Medulla oblongata (tissue), 1 donor: ENCODE data around the gene DYDC2.

Source experiments
- DNase-seq: peaks from one replicate; pipeline ENCODE4 v3.0.0-alpha.2; 2015; ENCODE audit errors: extremely low spot score

Gene DYDC2, protein sequence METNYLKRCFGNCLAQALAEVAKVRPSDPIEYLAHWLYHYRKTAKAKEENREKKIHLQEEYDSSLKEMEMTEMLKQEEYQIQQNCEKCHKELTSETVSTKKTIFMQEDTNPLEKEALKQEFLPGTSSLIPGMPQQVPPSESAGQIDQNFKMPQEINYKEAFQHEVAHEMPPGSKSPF

DNA sequence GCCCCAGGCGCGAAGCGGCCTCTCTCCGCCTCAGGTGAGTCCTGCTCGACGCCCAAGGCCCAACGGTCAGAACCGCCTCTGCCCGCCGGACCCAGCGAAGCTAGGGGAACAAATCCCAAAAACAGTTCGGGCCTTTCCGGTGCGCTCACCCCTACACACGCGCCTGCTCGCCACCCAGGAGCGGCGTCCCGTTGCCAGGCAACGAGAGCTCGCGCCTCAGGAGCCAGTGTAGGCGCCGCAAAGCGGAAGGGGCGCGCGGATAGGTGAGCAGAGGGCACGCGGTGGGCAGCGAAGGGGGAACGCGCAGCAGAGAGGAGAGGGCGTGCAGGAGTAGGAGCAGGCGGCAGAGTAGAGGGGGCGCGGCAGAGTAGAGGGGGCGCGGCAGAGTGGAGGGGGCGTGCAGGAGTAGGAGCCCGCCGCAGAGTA is at the start of gene DYDC2, which contains the start of gene DYDC1:
DYDC2 (plus strand) TSS at position 219 of the 426 bp plus-strand sequence. CDS start 5,663 bp downstream, outside the sequence.
DYDC1 (minus strand) TSS at position 193 of the 426 bp plus-strand sequence. CDS start 4,154 bp downstream, outside the sequence.
- no peak for DNase-seq

DNA sequence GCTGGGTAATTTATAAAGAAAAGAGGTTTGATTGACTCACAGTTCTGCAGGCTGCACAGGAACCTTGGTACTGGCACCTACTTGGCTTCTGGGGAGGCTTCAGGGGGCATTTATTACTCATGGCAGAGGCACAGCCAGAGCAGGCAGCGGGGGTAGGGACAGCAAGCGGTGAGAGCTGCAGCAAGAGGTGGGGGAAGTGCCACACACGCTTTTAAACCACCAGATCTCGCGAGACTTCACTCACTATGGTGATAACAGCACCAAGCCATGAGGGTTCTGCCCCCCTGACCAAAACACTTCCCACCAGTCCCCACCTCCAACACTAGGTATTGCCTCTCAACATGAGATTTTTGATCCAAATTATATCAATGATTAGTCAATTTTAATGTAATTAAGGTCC is 43.1 kb upstream of the DYDC2 start:
- DNase-seq = no peak

DNA sequence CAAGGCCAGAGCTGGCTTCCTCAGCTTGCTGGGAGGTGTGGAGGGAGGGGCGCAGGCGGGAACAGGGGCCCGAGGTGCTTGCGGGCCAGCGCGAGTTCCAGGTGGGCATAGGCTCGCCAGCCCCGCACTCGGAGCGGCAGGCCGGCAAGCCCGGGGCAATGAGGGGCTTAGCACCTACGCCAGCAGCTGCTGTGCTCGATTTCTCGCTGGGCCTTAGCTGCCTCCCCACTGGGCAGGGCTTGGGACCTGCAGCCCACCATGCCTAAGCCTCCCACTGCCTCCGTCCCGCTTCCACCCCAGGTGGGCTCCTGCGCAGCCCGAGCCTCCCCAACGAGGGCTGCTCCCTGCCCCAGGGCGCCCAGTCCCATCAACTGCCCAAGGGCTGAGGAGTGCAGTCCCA is 41.2 kb upstream of the DYDC2 start:
- DNase-seq = no peak

DNA sequence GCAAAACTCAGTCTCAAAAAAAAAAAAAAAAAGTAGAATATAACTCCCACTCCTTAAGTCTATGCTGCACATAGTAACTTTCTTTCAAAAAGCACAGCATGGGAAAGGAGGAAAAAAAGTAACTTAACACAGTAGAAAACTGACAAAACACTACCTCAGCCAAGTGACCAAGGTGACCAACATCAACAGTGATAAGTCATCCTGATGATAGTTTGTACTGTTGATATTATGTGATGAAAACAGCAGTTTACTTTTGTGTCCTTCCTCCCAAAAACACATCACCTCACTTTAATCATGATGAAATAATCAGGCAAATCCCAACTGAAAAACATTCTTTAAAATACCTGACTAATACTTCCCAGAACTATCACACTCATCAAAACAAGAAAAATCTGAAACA is 37.8 kb upstream of the DYDC2 start:
- DNase-seq = no peak

DNA sequence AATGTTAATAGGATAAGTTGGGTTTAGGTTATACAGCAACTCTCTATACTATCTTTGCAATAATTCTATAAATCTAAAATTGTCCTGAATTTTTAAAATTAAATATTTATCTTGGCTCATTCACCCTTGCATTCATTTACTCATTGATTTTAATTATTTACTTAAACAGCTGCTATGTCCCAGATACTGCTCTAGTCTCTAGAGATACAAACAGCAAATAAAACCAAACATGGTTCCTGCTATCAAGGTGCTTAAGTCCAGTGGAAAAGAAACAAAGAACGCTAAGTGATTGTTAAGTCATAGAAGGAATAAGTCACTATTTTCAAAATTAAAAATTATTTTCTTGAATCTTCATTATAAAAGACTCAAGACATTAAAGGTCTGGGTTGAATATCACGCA is 37.3 kb upstream of the DYDC2 start:
- DNase-seq = no peak

DNA sequence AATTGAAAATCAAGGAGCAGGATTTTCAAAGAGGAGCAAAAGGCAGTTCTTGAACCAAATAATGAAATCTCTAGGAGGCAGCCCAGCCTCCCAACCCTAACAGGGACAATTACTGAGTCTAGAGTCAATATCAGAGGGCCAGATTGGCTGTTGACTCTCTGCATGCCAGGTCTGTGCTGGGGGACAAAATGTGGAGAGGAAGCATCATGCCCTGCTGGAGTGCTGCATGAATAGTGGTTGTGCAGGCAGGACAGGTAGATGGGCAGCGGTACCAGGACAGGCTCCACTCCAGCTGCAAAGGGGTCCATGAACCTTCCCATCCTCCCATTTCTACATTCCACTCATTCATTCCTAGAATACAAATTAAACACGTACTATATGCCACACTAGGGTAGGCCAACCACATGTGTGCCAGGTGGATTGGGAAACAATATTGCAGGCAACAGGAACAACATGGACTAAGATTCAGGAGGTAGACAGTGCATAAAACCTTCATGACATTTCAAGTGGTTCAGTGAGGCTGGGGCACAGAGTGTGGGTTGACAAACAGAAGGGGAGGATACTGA is 36.8 kb upstream of the DYDC2 start:
- no peak for DNase-seq

DNA sequence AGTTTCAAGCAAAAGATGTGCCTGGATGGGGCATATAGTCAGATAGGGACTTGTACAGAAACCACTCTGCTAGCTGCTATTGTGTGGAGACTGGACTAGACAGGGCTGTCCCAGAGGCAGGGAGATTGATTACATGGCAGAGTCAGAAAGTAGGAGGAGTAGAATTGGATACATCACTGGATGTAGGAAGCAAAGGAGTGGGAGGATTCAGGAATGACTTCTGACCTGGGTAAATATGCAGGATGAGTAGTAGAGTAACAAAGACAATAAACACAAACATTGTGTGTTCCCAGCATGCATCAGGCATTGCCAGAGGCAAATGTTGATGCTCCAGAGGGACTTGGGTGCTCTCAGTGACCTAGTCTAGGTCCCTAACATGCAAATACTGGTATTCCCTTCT is 36.2 kb upstream of the DYDC2 start:
- no peak for DNase-seq

DNA sequence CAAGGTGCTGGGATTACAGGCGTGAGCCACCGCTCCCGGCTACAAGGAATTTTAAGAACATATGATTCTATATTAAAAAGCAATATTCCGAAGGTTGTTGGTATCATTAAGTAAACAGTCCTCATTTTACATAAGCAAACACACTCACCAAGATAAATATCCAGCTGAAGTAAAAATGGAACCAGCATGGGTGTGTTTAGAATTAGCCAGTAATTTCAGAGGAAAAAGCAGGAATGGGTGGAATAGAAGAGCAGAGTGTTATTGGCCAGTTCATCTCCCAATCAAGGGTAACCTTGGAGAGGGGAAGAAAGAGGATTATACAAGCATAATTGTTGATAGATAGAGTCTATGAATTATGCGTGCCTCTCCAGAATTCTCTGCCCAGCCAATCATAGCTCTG is 35.4 kb upstream of the DYDC2 start:
- DNase-seq = no peak

DNA sequence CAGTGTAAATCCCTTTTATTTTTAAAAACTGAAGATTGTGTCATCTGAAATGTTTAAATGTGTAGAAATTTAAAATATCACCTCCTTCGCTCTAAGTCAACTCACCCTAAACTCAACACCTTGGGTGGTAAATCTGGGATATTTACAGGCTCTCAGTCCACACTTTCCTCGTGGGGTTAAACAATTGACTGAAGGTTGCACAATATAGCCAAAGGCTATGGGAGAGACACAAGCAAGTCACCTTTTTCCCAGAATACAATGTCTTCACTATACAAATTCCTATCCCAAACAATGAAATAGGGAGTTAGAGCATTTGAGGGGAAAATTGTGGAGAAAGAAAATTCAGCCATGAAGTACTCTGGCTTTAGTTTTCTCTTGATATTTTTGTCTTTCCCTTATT is 34.4 kb upstream of the DYDC2 start:
- no peak for DNase-seq

DNA sequence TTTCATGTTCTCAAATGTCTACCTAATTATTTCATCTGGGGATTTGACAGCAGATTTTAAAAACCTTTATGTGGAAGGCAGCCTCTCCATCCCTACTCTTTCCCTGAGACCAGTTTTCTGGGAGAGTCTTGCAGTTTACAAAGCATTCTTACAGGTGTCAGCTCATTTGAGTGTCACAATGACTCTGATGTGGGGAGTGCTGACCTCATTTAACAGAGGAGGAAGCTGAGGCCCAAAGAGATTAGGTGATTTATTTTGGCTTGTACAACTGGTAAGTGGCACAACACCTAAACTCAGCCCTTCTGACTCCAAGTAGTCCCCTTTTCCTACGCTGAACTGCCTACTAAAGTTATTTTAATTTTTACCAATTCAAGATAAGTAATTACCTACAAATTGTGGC is 33.9 kb upstream of the DYDC2 start:
- DNase-seq = no peak

DNA sequence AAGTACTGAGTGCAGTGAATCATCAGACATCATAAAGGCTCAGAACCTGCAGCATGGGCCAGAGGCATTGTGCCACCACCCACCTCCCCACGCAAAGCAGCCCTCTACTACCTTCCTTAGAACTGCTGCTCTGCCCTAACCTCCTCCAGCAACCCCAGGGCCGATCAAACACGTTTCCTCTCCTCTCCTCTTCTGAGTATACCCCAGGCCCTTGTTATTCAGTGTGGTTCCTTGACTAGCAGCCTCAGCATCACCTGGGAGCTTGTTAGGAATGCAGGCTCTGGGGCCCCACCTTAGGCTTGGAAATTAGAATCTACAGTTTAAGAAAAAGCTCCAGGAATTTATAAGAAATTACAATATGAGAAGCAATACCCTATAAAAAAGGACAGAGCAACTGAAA is 33.3 kb upstream of the DYDC2 start:
- no peak for DNase-seq

DNA sequence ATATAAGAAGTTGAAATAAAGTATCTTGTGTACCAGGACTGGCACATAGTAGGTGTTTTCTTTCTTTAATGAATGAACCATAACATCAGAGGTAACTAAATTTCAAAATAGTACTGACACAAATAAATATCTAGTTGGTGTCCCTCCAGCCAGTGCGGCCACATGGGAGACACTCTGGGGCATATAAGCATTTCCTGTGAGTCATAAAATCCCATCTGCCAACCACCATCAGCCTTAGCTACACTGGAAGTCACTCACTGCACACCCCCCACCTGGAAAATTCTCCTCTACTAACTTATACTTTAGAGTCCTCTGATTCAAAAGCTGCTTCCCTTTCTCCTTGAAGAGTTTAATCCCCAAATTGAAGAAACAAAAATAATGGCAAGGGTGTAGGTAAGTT is 32.5 kb upstream of the DYDC2 start:
- DNase-seq = no peak

DNA sequence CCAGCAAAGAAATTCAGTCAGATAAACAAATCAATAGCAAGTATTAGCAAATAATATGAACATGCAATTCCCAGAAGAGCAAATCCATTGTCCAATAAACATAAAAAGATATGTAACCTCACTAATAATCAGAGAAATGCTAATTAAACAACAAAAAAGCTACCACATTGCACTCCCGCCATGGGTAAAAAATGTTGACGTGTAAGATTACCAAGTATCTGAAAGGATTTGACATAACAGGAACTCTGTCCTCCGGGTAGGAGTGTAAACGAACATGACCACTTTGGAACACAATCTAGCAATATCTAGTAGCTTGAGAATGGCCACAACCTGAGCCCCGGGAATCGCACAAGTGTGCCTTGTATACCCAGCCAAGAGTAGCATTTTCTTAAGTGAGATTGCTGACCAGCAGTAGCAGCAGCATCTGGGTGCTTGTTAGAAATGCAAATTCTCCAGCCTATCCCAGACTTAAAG is 31.7 kb upstream of the DYDC2 start:
- no peak for DNase-seq

DNA sequence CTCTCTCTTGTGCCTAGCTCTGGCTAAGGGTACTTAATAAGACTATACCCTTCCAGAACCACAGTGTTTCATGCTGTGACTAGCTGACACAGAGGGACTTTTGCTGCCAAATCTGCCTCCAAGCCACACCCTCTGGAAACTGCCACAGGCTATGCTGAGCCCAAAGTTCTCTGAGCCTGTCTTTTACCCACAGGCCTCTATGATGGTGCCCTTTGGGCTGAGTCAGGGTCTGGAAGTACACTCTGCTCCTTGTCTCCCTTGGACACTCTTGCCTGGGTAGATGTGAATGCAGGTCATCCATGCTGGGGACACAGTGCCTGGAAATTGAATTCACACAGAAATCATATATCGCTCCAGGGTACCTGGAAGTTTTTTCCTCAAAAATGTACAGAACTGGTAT is 22.6 kb upstream of the DYDC2 start:
- no peak for DNase-seq

DNA sequence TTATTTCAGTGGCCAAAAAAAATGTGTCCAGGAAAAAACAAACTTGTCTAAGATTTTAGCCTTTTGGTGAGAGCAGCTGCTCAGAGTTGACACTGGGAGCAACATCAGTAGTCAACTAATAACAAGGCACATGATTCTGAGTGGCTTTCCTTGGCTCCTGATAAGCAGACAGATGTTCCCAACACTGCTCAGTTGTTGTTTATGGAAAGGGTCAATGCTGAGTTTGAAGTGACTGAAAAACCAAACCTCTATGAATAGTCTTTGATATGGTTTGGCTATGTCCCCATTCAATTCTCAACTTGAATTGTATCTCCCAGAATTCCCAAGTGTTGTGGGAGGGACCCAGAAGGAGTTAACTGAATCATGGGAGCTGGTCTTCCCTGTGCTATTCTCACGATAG is 12.3 kb upstream of the DYDC2 start:
- no peak for DNase-seq

DNA sequence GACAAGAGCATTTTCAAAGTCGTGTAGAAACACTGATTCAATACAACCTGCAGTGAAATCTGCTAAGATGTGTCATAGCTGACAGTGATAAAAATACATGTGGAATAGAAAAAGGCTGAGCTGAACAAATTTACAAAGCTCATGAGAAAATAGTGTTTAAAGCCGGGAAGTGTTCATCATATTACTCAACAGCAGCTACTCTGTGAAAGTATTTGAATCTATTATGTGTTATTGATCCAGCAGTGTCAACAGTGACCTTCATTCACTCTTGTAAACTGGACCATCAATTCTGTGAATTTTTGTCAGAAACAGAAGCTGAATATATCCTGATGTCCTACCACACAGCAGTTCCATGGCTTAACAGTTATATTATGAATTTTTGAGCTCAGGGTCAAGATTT is 11.7 kb upstream of the DYDC2 start:
- no peak for DNase-seq

DNA sequence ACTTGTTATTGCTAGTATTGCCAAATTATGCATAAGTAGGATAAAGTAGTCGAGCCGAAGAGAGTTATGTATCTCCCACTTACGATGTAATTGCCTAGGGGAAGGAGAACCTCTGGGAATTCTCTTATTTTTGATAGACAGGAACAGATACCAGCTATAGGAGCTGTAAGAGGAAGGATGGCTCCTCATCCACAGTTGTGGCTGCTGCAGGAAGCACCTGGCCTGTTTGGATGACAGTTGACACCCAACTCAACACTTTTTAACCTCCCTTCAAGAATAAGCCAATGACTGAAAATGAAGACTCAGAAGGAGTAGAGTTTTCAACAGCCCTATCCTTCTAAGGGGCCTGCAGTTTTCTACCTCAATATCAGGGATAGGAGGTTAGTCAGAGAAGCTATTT is 6.3 kb upstream of the DYDC2 start:
- DNase-seq = no peak

DNA sequence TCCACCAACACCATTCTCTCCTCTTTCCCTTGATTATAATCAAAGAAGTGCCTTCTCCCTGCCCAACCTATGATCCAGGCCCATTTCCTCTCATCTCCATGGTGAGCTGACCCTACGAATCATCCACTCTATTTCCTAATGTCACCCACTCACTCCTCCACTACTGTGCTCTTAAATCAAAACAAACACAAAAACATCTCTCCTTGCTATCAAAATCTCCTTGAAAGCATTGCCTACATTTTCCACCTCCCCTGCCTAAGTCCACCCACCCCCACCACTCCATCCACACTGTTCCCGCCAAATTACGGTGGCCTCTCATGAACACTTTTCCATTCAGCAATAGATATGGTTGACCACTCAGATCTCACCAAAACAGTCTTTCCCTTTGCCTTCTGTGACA is 5.4 kb upstream of the DYDC2 start:
- DNase-seq = no peak

DNA sequence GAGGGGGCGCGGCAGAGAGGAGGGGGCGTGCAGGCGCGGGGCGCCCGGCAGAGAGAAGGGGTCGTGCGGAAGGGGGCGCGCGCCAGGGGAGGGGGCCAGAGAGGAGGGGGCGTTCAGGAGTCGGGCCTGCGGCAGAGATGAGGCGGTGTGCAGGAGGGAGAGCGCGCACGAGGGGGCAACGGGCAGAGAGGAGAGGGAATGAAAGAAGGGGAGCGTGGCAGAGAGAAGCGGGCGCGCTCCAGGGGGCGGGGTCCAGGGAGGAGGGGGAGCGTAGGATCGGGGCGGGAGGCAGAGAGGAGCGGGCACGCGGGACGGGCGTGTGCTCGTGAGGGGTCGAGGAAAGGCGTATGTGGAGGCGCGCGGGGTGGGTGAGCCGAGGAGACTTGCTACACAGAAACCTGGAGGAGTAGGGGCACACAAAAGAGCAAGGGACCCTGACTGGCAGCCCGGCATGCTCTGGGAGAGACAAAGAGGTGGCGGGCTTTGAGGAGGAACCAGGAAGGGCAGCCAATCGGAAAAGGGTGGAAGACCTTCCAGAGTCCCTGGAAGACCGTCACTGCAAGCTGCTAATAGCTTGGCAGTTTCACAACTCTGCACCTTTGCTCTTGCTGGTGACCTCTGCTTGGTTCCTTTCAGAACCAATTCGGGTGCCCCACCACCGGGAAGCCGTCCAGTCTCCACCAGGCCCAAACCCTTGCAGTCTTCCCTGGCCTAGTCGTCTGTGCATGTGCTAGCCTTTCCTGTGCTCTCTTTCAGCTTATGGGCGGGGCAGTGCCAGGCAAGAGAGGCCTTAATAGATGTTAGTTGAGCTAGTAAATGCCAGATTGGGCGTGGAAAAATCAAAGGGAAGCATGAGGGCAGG is 639 bp downstream of the DYDC2 start:
- no peak for DNase-seq

DNA sequence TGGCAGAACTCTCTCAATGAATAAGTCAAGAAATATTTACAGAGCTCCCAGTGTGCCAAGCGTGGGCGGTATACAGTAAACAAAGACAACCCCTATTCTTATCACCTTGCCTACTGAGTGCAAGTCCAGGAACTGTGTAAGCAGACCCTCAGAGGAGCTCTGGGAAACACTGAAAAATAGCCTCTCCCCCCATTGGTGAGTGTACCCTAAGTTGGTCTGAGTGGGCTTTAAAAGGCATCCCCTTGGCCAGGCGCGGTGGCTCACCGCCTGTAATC is 1.2 kb downstream of the DYDC2 start:
- no peak for DNase-seq

DNA sequence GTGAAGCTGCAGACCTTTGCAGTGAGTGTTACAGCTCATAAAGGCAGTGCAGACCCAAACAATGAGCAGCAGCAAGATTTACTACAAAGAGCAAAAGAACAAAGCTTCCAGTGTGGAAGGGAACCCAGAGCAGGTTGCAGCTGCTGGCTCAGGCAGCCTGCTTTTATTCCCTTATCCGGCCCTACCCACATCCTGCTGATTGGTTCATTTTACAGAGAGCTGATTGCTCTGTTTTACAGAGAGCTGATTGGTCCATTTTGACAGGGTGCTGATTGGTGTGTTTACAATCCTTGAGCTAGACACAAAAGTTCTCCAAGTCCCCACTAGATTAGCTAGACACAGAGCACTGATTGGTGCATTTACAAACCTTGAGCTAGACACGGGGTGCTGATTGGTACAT is 2.3 kb downstream of the DYDC2 start:
- peak; percentile 10 for DNase-seq

DNA sequence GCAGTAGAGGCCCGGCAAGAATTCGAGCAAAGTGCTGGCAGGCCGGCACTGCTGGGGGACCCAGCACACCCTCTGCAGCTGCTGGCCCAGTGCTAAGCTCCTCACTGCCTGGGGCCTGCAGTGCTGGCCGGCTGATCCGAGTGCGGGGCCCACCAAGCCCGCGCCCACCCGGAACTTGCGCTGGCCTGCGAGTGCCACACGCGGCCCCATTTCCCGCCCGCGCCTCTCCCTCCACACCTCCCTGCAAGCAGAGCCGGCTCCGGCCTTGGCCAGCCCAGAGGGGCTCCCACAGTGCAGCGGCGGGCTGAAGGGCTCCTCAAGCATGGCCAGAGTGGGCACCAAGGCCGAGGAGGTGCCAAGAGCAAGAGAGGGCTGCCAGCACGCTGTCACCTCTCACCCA is 3.1 kb downstream of the DYDC2 start:
- no peak for DNase-seq

DNA sequence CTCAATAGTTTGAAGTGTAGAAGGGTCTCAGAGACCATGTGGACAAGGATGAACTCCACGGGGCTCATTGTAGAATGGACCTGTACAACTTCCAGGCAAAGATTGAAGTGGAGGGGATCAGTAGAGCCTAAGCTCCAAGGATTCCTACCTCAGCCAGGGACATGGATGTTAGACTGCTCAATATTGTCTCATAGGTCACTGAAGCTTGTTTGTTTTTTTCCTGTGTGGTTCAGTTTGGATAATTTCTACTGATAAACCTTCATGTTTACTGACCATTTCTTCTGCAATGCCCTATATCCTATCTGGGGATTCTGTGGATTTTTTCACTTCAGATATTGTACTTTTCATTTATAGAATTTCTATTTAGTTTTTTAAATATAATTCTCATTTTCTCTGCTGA is 8.9 kb downstream of the DYDC2 start:
- no peak for DNase-seq
